NT2/D1 (cell line): ENCODE measurements around the gene FLOT2.
A peak's percentile ranks its signal among the peaks of the same experiment; 100 is the strongest.

Source experiments
- DNase-seq: peaks from one replicate; pipeline ENCODE4 v3.0.0-alpha.2; 2011; ENCODE audit warnings: low read depth, low spot score
- H3K27me3 ChIP-seq: 2 replicates; pipeline ENCODE4 v1.6.0; 2011; ENCODE audit warnings: mild to moderate bottlenecking; ENCODE audit not compliant: insufficient read length, insufficient read depth
- H3K36me3 ChIP-seq: 2 replicates; pipeline ENCODE4 v1.6.1; 2011; ENCODE audit warnings: mild to moderate bottlenecking, low read length, mixed read lengths; ENCODE audit not compliant: insufficient read depth, insufficient read length
- H3K4me1 ChIP-seq: 2 replicates; pipeline ENCODE4 v1.5.1; 2011; ENCODE audit not compliant: insufficient read depth, insufficient read length
- H3K4me3 ChIP-seq: 2 replicates; pipeline ENCODE4 v1.5.1; 2011; ENCODE audit warnings: low read depth; ENCODE audit not compliant: insufficient read length
- H3K9ac ChIP-seq: 2 replicates; pipeline ENCODE4 v1.6.0; 2011; ENCODE audit warnings: low read depth; ENCODE audit not compliant: insufficient read length
- H3K9me3 ChIP-seq: 2 replicates; pipeline ENCODE4 v1.5.1; 2011; ENCODE audit warnings: mild to moderate bottlenecking, low read length; ENCODE audit not compliant: insufficient read depth
- SUZ12 ChIP-seq: IDR thresholded peaks from 2 replicates; pipeline ENCODE4 v1.6.1; 2011; ENCODE audit not compliant: insufficient read length, insufficient read depth; ENCODE audit errors: extremely low read depth
- YY1 ChIP-seq: IDR thresholded peaks from 2 replicates; pipeline ENCODE4 v1.6.1; 2011; ENCODE audit not compliant: insufficient read length, insufficient read depth
- ZNF274 ChIP-seq: IDR thresholded peaks from 2 replicates; pipeline ENCODE4 v1.6.1; 2011; ENCODE audit warnings: mild to moderate bottlenecking, low read depth, low read length

The FLOT2 gene

DNA sequence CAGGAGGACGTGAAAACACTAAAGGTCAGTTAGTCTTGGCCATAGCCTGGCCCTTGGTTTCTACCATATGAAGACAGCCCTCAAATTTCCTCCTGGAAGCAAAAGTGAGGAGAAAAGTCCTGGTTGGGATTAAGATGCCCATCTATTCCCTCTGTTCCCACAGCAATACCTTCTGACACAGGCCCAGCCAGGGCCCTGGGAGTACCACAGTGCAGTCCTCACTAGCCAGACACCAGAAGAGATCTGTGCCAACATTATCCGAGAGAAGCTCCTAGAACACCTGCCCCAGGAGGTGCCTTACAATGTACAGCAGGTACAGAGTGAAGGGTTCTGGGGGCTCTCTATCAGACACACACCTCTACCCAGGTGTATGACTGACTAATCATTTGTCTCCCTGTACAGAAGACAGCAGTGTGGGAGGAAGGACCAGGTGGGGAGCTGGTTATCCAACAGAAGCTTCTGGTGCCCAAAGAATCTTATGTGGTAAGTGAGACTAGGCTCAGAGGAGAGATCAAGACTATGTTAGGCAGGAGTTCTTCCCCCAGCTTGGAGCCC lies 38.7 kb downstream of the FLOT2 start:
- H3K36me3 ChIP-seq: peaks cover 41% of the 10 kb centered on the region
- TF ChIP-seq SUZ12 (no peak), ZNF274 (no peak), YY1 (no peak)
- no peak for DNase-seq

DNA sequence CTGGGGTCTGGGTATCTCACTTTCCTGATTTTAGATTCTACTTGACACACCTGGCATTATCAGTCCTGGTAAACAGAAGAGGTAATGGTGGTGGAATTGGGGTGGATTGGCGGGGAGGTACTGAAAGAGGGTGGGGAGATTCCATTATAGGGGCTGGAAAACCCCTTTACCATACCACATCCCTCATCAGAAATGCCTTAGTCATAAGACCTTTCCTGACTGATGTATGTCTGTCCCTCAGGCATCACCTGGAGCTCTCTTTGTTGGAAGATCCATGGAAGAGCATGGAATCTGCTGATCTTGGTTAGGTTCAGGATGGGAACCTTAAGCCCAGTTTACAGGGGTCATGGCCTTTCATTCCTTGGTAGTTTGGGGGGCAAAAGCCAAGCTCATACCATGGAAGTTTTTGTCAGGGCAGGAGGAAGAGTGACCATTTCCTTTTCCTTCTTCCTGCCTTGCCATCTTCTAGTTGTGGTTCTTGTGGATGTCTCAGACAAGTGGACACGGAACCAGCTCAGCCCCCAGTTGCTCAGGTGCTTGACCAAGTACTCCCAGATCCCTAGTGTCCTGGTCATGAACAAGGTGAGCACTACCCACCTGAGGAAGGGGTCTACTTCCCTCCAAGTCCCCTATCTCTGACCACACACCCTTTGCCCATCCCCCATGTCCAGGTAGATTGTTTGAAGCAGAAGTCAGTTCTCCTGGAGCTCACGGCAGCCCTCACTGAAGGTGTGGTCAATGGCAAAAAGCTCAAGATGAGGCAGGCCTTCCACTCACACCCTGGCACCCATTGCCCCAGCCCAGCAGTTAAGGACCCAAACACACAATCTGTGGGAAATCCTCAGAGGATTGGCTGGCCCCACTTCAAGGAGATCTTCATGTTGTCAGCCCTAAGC lies 39.4 kb downstream of the FLOT2 start:
- TF ChIP-seq ZNF274: no peak
- Histone ChIP-seq H3K9ac (no peak overlapping the region), H3K4me1 (no peaks in the 10 kb centered on the region), H3K36me3 (peaks cover 41% of the 10 kb centered on the region), H3K4me3 (no peak overlapping the region), H3K9me3 (no peaks in the 10 kb centered on the region), H3K27me3 (no peaks in the 10 kb centered on the region)
- DNase-seq: no peak

More for the DNA sequence above, 38.7 kb downstream of the FLOT2 start:
- Histone ChIP-seq H3K27me3 (no peaks in the 10 kb centered on the region), H3K4me3 (no peak overlapping the region), H3K9ac (no peak overlapping the region), H3K4me1 (no peaks in the 10 kb centered on the region), H3K9me3 (no peaks in the 10 kb centered on the region)

DNA sequence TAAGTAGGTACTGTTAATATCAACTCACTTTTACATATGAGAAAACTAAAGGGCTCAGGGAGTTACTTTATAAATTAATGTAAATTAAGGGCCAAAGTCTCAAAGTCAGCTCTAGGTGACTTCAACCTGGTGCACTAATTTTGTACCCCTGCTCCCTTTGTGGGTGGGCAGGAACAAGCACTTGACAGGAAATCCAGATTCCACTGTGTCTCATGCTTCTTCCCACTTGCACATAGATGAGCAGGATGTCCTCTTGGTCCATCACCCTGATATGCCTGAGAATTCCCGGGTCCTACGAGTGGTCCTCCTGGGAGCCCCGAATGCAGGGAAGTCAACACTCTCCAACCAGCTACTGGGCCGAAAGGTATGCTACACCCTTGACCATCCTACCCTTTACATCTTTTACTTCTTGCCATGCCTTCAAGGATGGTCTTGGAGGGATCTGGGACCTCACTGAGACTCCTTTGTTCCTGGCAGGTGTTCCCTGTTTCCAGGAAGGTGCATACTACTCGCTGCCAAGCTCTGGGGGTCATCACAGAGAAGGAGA lies 41.4 kb downstream of the FLOT2 start:
- no peak overlapping the region for H3K9ac ChIP-seq
- H3K27me3 ChIP-seq: no peaks in the 10 kb centered on the region
- H3K4me3 ChIP-seq: no peak overlapping the region
- H3K9me3 ChIP-seq: no peaks in the 10 kb centered on the region
- no peak for DNase-seq
- H3K4me1 ChIP-seq: no peaks in the 10 kb centered on the region
- peaks cover 35% of the 10 kb centered on the region for H3K36me3 ChIP-seq
- TF ChIP-seq SUZ12: no peak
- TF ChIP-seq YY1: no peak
- TF ChIP-seq ZNF274: no peak

DNA sequence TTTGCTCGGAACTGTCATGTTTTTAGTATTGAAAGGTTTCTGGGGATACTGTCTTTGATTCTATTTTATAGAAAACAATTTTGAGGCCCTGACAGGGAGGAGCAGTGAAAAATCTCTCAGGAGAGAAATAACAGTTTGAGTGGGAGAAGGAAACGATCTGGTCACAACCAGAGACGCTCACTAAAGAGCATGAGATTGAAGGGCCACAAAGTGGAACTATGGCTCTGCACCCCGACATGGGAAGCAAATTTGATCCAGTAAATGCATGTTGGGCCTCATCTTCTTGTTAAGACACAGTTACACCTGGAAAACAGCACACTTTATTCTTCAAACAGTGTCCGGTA lies 42.2 kb downstream of the FLOT2 start:
- Histone ChIP-seq H3K27me3 (no peaks in the 10 kb centered on the region), H3K4me1 (no peaks in the 10 kb centered on the region), H3K9ac (peak overlapping the region; percentile 95), H3K4me3 (peak overlapping the region; percentile 93), H3K9me3 (no peaks in the 10 kb centered on the region), H3K36me3 (peaks cover 29% of the 10 kb centered on the region)
- TF ChIP-seq SUZ12 (no peak), ZNF274 (no peak), YY1 (no peak)
- no peak for DNase-seq

DNA sequence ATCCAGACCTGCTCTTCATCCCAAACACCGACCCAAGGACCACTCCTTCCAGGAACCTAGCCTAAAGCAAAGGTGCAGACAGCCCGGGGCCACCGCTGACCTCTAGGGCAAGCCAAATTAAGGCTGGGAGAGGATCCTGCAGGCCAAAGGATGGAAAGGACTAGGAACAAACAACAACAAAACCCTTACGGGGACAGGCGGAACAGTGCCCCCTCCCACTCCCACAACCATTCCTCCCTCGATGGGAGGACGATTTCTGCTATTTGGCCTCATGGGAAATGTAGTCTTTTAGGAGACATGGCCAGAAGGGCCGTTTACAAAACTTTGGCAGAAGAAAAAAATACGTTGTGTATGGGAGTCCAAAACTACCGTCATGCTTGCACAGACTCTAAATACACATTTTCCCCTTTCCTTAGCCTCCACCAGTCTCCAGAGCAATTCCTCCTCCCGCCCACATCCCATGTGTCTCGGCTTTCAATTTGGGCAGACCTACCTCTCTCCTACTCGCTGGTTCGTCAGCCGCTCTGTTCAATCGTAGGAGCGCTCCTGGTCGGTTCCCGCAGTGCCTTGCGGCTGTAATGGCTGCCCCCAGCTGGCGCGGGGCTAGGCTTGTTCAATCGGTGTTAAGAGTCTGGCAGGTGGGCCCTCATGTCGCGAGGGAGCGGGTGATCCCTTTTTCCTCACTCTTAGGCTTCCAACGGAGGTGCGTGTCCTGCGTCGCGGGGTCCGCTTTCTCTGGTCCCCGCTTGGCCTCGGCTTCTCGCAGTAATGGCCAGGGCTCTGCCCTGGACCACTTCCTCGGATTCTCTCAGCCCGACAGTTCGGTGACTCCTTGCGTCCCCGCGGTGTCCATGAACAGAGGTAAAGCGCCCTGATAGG lies 42.8 kb downstream of the FLOT2 start, which contains the start of gene ERAL1:
ERAL1 (plus strand) TSS at position 560 of the 879 bp plus-strand sequence; CDS start at position 579, 19 bp downstream.
- H3K36me3 ChIP-seq: peaks cover 26% of the 10 kb centered on the region

DNA sequence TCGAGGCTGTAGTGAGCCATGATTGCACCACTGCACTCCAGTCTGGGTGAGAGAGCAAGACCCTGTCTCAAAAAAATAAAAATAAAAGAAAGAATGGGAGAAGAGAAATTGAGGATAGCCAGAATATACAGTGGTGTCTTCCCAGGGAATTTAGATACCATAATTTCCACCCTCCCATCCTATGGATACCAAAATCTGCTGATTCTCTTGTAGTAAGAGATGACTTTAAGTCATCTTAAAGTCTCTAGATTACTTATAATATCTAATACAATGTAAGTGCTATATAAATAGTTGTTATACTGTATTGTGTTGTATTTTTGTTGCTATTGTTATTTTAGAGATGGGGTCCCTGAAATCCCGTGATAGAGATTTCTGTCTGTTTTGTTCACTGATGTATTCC lies 44.2 kb downstream of the FLOT2 start:
- Histone ChIP-seq H3K36me3 (peaks cover 14% of the 10 kb centered on the region), H3K9me3 (no peaks in the 10 kb centered on the region), H3K27me3 (no peaks in the 10 kb centered on the region), H3K4me3 (no peak overlapping the region), H3K9ac (no peak overlapping the region), H3K4me1 (no peaks in the 10 kb centered on the region)
- DNase-seq: no peak
- TF ChIP-seq YY1: no peak
- TF ChIP-seq ZNF274: no peak
- TF ChIP-seq SUZ12: no peak

More for the DNA sequence above, 42.8 kb downstream of the FLOT2 start, which contains the start of gene ERAL1:
- TF ChIP-seq YY1 (peak; percentile 93), SUZ12 (no peak), ZNF274 (no peak)
- H3K27me3 ChIP-seq: no peaks in the 10 kb centered on the region
- peak; percentile 70 for DNase-seq
- peak within 1 kb of the TSS; percentile 95 for H3K9ac ChIP-seq
- peak within 1 kb of the TSS; percentile 93 for H3K4me3 ChIP-seq
- H3K9me3 ChIP-seq: no peaks in the 10 kb centered on the region
- H3K4me1 ChIP-seq: no peaks in the 10 kb centered on the region
